Measurements from ENCODE around the gene S100A13. TPM values are rescaled to one million over a fixed set of nuclear protein-coding genes. Genes with fewer than 3 reads are reported as not detected.

The S100A13 gene
- total and polyA plus RNA-seq, 9 of the 15 experiments (the other 6 are each of a cell fraction or from before 2014, with no cell fraction given): 41.9 to 129 (median 58.0) TPM

DNA sequence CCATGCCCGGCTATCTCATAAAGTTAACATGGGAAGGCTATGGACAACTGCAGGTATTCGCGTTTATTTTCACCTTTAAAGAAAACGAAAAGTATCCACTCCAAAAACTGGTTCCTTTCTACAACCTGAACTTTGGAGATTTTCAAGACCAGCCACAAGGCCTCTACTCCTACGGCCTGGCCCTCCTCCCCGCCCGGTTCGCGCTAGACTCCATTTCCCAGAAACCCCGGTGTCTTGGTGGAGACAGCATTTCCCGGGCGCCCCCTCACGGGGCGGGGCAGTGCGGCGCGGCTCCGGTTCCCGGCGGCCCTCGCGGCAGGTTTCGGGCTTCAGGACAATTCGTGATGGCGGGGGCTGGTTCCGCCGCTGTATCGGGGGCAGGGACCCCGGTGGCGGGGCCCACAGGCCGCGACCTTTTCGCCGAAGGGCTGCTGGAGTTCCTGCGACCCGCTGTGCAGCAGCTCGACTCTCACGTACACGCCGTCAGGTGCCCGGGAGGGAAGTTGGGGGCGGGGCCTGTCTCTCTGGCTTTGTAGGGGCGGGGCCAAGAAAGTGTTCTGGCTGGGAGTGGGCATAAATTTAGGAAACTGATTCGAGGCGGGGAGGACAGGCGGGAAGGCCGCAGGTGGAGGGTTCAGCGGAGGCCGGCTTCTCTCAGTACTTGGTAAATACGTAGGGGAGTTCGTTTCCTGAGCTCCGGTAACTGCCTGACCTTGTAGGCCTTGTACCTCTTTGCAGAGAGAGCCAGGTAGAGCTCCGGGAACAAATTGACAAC is 31.3 kb upstream of the S100A13 start, which contains the start of gene SNAPIN (continued):
- TF ChIP-seq SOX6 (IDR thresholded peaks at IDR 0.05) (peak; percentile 12; the same call in 1 of the 2 replicates), CREB1 (IDR thresholded peaks at IDR 0.05) (peak; percentile 82), CREB1 (CRISPR knock-in tag; IDR thresholded peaks at IDR 0.05) (peak; percentile 25; the same call in 1 of the 2 replicates), BMI1 (IDR thresholded peaks at IDR 0.05; ENCODE audit: low read length) (no peak), TAL1 (IDR thresholded peaks at IDR 0.05) (no peak), FOS (IDR thresholded peaks at IDR 0.05; ENCODE audit: extremely low read depth, insufficient read length) (no peak), ZNF830 (CRISPR knock-in tag; IDR thresholded peaks at IDR 0.05) (no peak), TEAD2 (tag; IDR thresholded peaks at IDR 0.05) (no peak), TAF1 (IDR thresholded peaks at IDR 0.05; ENCODE audit: control insufficient read depth, extremely low read depth, insufficient read depth, low read length, severe bottlenecking) (no peak), KLF16 (IDR thresholded peaks at IDR 0.05) (no peak), ZNF175 (CRISPR knock-in tag; IDR thresholded peaks at IDR 0.05; ENCODE audit: low read depth) (0 out of 2 replicates have a peak, but pooled peaks have one; percentile 64), ELF1 (tag; IDR thresholded peaks at IDR 0.05) (peak; percentile 86), GATAD2B (IDR thresholded peaks at IDR 0.05; ENCODE audit: borderline replicate concordance) (0 out of 2 replicates have a peak, but pooled peaks have one; percentile 23), ZNF24 (IDR thresholded peaks at IDR 0.05) (no peak), YBX1 (IDR thresholded peaks at IDR 0.05) (no peak), POU5F1 (IDR thresholded peaks at IDR 0.05; ENCODE audit: borderline replicate concordance, low read depth, low read length, partially characterized antibody) (no peak), SMARCB1 (IDR thresholded peaks at IDR 0.05; ENCODE audit: insufficient read length, low read depth) (no peak), ZNF717 (CRISPR knock-in tag; IDR thresholded peaks at IDR 0.05) (no peak), RAD51 (IDR thresholded peaks at IDR 0.05; ENCODE audit: borderline replicate concordance, low read depth) (no peak), MIER1 (IDR thresholded peaks at IDR 0.05; ENCODE audit: low read depth) (no peak), ZNF212 (CRISPR knock-in tag; IDR thresholded peaks at IDR 0.05) (no peak), ZNF140 (CRISPR knock-in tag; IDR thresholded peaks at IDR 0.05) (no peak), ESRRB (CRISPR knock-in tag; IDR thresholded peaks at IDR 0.05; ENCODE audit: borderline replicate concordance) (no peak), KAT8 (IDR thresholded peaks at IDR 0.05; ENCODE audit: low read depth) (no peak), SRSF7 (optimal IDR thresholded peaks at IDR 0.05; ENCODE audit: low read depth, low read length) (no peak)
- TF ChIP-seq, protein P1, sequence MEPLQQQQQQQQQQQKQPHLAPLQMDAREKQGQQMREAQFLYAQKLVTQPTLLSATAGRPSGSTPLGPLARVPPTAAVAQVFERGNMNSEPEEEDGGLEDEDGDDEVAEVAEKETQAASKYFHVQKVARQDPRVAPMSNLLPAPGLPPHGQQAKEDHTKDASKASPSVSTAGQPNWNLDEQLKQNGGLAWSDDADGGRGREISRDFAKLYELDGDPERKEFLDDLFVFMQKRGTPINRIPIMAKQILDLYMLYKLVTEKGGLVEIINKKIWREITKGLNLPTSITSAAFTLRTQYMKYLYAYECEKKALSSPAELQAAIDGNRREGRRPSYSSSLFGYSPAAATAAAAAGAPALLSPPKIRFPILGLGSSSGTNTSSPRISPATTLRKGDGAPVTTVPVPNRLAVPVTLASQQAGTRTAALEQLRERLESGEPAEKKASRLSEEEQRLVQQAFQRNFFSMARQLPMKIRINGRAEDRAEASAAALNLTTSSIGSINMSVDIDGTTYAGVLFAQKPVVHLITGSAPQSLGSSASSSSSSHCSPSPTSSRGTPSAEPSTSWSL (CRISPR knock-in tag; IDR thresholded peaks at IDR 0.05; ENCODE audit: borderline replicate concordance): no peak
- TF ChIP-seq, protein P2, sequence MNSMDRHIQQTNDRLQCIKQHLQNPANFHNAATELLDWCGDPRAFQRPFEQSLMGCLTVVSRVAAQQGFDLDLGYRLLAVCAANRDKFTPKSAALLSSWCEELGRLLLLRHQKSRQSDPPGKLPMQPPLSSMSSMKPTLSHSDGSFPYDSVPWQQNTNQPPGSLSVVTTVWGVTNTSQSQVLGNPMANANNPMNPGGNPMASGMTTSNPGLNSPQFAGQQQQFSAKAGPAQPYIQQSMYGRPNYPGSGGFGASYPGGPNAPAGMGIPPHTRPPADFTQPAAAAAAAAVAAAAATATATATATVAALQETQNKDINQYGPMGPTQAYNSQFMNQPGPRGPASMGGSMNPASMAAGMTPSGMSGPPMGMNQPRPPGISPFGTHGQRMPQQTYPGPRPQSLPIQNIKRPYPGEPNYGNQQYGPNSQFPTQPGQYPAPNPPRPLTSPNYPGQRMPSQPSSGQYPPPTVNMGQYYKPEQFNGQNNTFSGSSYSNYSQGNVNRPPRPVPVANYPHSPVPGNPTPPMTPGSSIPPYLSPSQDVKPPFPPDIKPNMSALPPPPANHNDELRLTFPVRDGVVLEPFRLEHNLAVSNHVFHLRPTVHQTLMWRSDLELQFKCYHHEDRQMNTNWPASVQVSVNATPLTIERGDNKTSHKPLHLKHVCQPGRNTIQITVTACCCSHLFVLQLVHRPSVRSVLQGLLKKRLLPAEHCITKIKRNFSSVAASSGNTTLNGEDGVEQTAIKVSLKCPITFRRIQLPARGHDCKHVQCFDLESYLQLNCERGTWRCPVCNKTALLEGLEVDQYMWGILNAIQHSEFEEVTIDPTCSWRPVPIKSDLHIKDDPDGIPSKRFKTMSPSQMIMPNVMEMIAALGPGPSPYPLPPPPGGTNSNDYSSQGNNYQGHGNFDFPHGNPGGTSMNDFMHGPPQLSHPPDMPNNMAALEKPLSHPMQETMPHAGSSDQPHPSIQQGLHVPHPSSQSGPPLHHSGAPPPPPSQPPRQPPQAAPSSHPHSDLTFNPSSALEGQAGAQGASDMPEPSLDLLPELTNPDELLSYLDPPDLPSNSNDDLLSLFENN (IDR thresholded peaks at IDR 0.05; ENCODE audit: low read depth in 2 of 2, low read length in 2 of 2): no peak

Data from K562 (cell line).